GM21528 (cell line): ENCODE results near the gene SETBP1.

Source experiments
- ATAC-seq: cut with Tn5 transposase; IDR thresholded peaks from one replicate; pipeline ENCODE4 v1.9.1; 2021; ENCODE audit warnings: mild to moderate bottlenecking, moderate library complexity; ENCODE audit not compliant: unreplicated experiment, low FRiP score

SETBP1 gene

GRCh38 chr18:44680273-44681075 lies at the start of gene SETBP1:
TSS of gene SETBP1 (plus strand) at chr18:44680888. CDS start at chr18:44701347, 20,459 bp downstream.
- ATAC-seq: peak; percentile 24

GRCh38 chr18:44632469-44633145 lies 48.1 kb upstream of the SETBP1 start:
- no peak for ATAC-seq

- no peak for ATAC-seq
These were observed 45.1 kb upstream of the SETBP1 start for GRCh38 chr18:44635546-44635945.

- ATAC-seq: peak; percentile 87
These were observed 44.4 kb upstream of the SETBP1 start for GRCh38 chr18:44636241-44636640.

- ATAC-seq: no peak
These were observed 43.3 kb upstream of the SETBP1 start for GRCh38 chr18:44637210-44638033.

GRCh38 chr18:44638034-44638540 lies 42.6 kb upstream of the SETBP1 start:
- ATAC-seq: no peak

GRCh38 chr18:44638811-44639210 lies 41.9 kb upstream of the SETBP1 start:
- ATAC-seq: no peak

- no peak for ATAC-seq
These were observed 37.7 kb upstream of the SETBP1 start for GRCh38 chr18:44643004-44643403.

GRCh38 chr18:44651478-44651877 lies 29.2 kb upstream of the SETBP1 start:
- no peak for ATAC-seq

- ATAC-seq: no peak
These were observed 28.6 kb upstream of the SETBP1 start for GRCh38 chr18:44651918-44652572.

GRCh38 chr18:44652722-44653121 lies 28.0 kb upstream of the SETBP1 start:
- ATAC-seq: no peak

- no peak for ATAC-seq
These were observed 26.1 kb upstream of the SETBP1 start for GRCh38 chr18:44654573-44654972.

- ATAC-seq: no peak
These were observed 25.3 kb upstream of the SETBP1 start for GRCh38 chr18:44655435-44655834.

GRCh38 chr18:44659771-44660170 lies 20.9 kb upstream of the SETBP1 start:
- no peak for ATAC-seq

- ATAC-seq: no peak
These were observed 12.3 kb upstream of the SETBP1 start for GRCh38 chr18:44668270-44668975.

- no peak for ATAC-seq
These were observed 8.8 kb upstream of the SETBP1 start for GRCh38 chr18:44671914-44672313.

- no peak for ATAC-seq
These were observed 8.2 kb upstream of the SETBP1 start for GRCh38 chr18:44672506-44672905.

- ATAC-seq: no peak
These were observed 7.3 kb upstream of the SETBP1 start for GRCh38 chr18:44673256-44673880.

- ATAC-seq: no peak
These were observed 2.8 kb upstream of the SETBP1 start for GRCh38 chr18:44677933-44678332.
